Epithelial cell of esophagus (primary cell): Measurements from ENCODE around the gene BCL11B.
A peak's percentile ranks its signal among the peaks of the same experiment; 100 is the strongest.

Source experiments
- DNase-seq: peaks from one replicate; pipeline ENCODE4 v3.0.0; 2010; ENCODE audit warnings: low read depth
- H3K4me3 ChIP-seq: 2 replicates; pipeline ENCODE4 v1.5.1; 2011; ENCODE audit warnings: mild to moderate bottlenecking, low read length, control low read depth
- TF ChIP-seq, protein P1 (sequence below): IDR thresholded peaks from 2 replicates; pipeline ENCODE4 v1.5.1; 2011; ENCODE audit warnings: low read depth, mild to moderate bottlenecking, low read length, control low read depth, inconsistent platforms; ENCODE audit not compliant: insufficient read depth; ENCODE audit errors: missing control alignments

Gene BCL11B

DNA sequence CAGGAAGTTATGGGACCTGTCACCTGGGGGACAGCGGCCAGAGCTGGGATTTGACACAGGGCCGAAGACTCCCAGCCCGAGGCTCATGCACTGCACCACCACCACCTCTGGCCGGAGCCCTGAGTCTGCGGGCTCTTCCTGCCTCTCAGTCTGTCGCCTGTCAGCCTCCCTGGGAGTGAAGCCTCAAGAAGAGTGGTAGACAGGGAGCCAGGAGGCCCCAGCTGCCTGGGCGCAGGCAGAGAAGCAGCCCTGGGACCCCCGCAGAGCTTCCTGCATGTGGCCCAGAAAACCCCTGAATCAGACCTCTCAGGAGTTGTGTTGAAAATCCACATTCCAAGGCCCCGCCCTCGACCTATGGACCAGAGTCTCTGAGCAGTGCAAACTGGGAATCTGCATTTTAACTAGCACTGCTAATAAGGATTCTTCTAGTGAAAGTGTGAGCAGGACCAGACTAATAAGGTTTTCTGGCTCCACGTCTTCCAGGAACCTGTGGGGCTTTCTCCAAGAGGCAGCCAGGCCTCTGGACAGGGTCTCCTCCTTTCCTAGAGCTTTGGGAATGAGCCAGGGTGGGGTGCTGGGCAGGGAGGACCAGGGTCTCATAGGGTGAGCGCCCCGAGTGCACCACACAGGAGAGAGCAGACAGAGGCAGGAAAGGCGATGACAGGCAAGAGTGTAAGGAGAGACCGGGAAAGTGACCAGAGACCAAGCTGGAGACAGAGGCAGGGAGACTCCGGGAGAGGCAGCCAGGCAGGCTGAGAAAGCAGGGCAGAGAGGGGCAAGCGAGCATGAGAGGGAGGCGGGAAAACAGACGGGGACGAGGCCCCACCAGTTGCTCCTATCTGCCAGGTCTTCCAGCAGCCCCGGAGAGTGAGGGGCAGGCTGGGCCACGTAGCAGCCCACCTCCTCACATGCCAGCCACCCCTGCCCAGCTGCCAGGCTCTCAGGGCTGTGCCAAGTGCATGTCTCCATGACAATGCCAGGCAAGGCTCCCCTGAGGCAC lies 112.4 kb downstream of the BCL11B start:
- no peak for DNase-seq
- H3K4me3 ChIP-seq, result no peak overlapping the region
- TF ChIP-seq, protein P1, sequence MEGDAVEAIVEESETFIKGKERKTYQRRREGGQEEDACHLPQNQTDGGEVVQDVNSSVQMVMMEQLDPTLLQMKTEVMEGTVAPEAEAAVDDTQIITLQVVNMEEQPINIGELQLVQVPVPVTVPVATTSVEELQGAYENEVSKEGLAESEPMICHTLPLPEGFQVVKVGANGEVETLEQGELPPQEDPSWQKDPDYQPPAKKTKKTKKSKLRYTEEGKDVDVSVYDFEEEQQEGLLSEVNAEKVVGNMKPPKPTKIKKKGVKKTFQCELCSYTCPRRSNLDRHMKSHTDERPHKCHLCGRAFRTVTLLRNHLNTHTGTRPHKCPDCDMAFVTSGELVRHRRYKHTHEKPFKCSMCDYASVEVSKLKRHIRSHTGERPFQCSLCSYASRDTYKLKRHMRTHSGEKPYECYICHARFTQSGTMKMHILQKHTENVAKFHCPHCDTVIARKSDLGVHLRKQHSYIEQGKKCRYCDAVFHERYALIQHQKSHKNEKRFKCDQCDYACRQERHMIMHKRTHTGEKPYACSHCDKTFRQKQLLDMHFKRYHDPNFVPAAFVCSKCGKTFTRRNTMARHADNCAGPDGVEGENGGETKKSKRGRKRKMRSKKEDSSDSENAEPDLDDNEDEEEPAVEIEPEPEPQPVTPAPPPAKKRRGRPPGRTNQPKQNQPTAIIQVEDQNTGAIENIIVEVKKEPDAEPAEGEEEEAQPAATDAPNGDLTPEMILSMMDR, result no peak

DNA sequence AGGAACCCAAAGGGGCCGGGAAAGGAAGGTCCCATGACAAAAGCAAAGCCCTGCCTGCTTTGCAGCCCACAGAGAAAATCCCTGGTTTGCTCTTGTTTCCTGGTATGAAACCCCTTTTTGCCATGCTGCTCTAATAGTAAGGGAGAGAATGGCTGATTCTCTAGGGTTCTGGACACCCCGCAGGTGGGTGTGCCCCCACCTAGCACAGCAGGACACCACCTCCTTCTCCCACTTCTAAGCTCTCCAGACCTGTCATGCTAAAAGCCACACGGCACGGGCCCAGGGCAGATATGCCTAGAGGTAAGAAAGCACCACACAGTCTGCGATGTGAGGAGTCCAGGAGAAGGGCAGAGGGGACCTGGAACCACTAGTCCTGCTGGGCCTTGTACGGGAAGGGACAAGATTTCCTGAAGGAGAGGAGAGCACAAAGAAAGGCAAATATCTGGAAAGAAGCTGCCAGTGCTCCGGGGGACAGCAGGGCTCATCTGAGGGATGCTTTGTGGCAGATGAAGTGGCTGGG lies 113.3 kb downstream of the BCL11B start:
- no peak for DNase-seq
- H3K4me3 ChIP-seq, result no peak overlapping the region
- TF ChIP-seq, protein P1, result no peak

DNA sequence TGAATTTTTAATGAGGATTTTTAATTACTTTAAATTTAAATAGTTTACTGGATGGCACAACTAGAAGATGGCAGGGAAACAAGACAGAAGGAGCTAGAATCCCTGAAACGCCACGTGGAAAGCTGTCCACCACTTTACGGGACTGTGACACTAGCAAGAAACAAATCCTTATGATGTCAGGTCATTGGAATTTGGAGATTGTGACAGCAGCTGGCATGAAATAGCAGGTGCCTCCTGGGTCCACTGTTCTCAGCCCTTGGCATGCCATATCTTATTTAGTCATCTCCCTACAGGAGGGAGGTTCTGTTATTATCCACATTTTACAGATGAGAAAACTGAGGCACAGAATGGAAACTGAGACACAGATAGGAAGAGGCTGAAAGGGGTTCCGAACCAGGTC lies 113.8 kb downstream of the BCL11B start:
- no peak overlapping the region for H3K4me3 ChIP-seq
- DNase-seq, result peak; percentile 16
- TF ChIP-seq, protein P1, result no peak

DNA sequence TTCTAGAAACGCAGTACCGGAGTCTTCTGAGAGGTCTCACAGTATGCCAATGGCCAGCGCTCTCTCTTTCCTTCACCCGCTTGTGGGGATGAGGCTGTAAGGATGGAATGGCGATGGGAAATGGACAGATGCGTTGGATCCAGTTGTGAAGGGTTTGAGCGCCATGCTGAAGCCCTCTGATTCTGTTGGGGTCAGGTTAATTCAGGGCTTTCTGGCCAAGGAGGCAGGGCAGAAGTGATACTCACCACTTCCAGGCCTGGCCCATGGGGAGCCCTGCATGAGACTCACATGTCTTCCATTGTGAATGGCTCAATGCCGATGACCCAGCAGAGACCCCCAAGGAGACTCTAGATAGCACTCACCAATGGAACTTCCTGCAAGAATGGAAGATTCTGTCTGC lies 114.3 kb downstream of the BCL11B start:
- TF ChIP-seq, protein P1, result no peak
- DNase-seq, result no peak
- H3K4me3 ChIP-seq, result no peak overlapping the region

DNA sequence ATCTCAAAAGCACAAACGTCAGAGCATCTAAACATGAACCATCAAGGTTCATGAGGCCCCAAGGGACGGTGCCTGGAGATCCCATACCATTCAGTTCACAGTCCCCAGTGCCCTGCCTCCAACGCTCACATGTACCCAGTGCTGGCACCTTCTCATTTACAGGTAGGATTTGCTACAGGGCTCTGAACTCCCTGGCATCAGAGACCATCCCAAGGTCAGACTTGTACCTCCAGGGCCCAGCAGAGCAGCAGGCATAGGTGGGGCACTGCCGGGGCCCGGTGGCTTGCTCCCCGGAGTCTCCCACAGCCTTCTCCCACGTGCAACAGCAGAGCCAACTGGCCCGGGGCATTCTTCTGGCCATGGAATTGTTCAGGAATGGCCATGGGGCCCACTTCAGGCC lies 114.8 kb downstream of the BCL11B start:
- TF ChIP-seq, protein P1, result no peak
- H3K4me3 ChIP-seq, result no peak overlapping the region
- no peak for DNase-seq

DNA sequence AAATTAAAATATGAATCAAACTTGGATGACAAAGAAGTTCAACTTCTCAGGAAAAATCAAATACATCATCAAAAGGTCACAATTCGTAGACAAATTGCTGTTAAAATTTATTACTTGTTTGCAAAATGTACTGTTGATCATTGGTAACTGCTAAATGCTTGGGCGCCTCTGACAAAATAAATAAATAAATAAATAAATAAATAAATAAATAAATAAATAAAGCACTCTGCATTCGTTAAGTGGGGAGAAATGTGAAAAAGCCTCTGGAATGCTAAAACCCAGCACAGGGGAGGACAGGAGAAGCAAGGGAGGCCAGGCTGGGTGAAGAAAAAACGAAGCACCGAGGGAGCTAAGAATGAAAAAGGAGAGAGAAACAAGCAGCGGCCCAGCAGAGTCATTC lies 115.2 kb downstream of the BCL11B start:
- no peak overlapping the region for H3K4me3 ChIP-seq
- no peak for DNase-seq
- TF ChIP-seq, protein P1, result no peak
